Smooth muscle cell (in vitro differentiated cells): ENCODE measurements around the gene HBA1. TPM values are rescaled to one million over a fixed set of nuclear protein-coding genes. Genes with fewer than 3 reads are reported as not detected.
"Not testable (repeated sequence)": the region's sequence is repeated elsewhere in the genome, so short reads cannot be mapped to it uniquely, and the experiment has no call there.

Experiments
- DNase-seq: peaks from one replicate; lab custom pipeline; 2025; ENCODE audit not compliant: unreplicated experiment; lab: John Stamatoyannopoulos, UW
- H2AFZ ChIP-seq: fragments of 200-600 bp; sonication (generic); 2 replicates; pipeline ENCODE4 v1.6.0; 2016; ENCODE audit warnings: antibody characterized with exemption, low read depth, mild to moderate bottlenecking
- H3F3A ChIP-seq: fragments of 200-600 bp; sonication (generic); 2 replicates; pipeline ENCODE4 v1.6.0; 2017; ENCODE audit warnings: antibody characterized with exemption, low read depth
- H3K27ac ChIP-seq: fragments of 200-600 bp; sonication (generic); 2 replicates; pipeline ENCODE4 v1.5.1; 2016; ENCODE audit warnings: low read depth, mild to moderate bottlenecking
- H3K27me3 ChIP-seq: fragments of 200-600 bp; sonication (generic); 2 replicates; pipeline ENCODE4 v1.6.1; 2016; ENCODE audit warnings: low read depth, mild to moderate bottlenecking
- H3K36me3 ChIP-seq: fragments of 200-600 bp; sonication (generic); 2 replicates; pipeline ENCODE4 v1.5.1; 2016; ENCODE audit warnings: low read depth
- H3K4me1 ChIP-seq: fragments of 200-600 bp; sonication (generic); 2 replicates; pipeline ENCODE4 v1.5.1; 2016; ENCODE audit warnings: low read depth
- H3K4me2 ChIP-seq: fragments of 200-600 bp; sonication (generic); 2 replicates; pipeline ENCODE4 v1.6.0; 2016; ENCODE audit warnings: mild to moderate bottlenecking
- H3K4me3 ChIP-seq: fragments of 200-600 bp; sonication (generic); 2 replicates; pipeline ENCODE4 v1.5.1; 2016; ENCODE audit warnings: mild to moderate bottlenecking
- H3K79me2 ChIP-seq: fragments of 200-600 bp; sonication (generic); 2 replicates; pipeline ENCODE4 v1.6.0; 2016; ENCODE audit warnings: low read depth, mild to moderate bottlenecking
- H3K9ac ChIP-seq: fragments of 200-600 bp; sonication (generic); 2 replicates; pipeline ENCODE4 v1.6.0; 2016; ENCODE audit warnings: low read depth
- H3K9me3 ChIP-seq: fragments of 200-600 bp; sonication (generic); replicated peaks from 2 replicates; pipeline ENCODE4 v1.5.1; 2016; ENCODE audit warnings: low read depth
- H4K20me1 ChIP-seq: fragments of 200-600 bp; sonication (generic); 2 replicates; pipeline ENCODE4 v1.6.0; 2016; ENCODE audit warnings: low read depth
- WGBS: methylation state at CpG from one replicate; pipeline ENCODE4 v1.1.7; 2016; ENCODE audit warnings: low lambda C conversion rate; 5-methylcytosine and 5-hydroxymethylcytosine counted together
- polyA plus RNA-seq: library from polyadenylated mRNA; unstranded; fragments of >200 nt; fragmentation: Nextera tagmentation; extraction: Ambion mirVana; gene quantifications from 2 replicates; pipeline ENCODE4 v1.2.1, GENCODE V29; 2016
- total RNA-seq: library from RNA; depleted of rRNA; stranded (reverse); fragments of >200 nt; gene quantifications from 2 replicates; pipeline ENCODE4 v1.2.3, GENCODE V29; 2014
- TF ChIP-seq, protein P1 (sequence below): fragments of 200-600 bp; sonication (generic); IDR thresholded peaks from 2 replicates; pipeline ENCODE4 v1.5.1; 2017; ENCODE audit warnings: borderline replicate concordance, mild to moderate bottlenecking, antibody characterized with exemption; ENCODE audit not compliant: insufficient read depth, poor library complexity, severe bottlenecking

HBA1 gene
- total and polyA plus RNA-seq, 2 experiments from 2014 or later, result not detected

DNA sequence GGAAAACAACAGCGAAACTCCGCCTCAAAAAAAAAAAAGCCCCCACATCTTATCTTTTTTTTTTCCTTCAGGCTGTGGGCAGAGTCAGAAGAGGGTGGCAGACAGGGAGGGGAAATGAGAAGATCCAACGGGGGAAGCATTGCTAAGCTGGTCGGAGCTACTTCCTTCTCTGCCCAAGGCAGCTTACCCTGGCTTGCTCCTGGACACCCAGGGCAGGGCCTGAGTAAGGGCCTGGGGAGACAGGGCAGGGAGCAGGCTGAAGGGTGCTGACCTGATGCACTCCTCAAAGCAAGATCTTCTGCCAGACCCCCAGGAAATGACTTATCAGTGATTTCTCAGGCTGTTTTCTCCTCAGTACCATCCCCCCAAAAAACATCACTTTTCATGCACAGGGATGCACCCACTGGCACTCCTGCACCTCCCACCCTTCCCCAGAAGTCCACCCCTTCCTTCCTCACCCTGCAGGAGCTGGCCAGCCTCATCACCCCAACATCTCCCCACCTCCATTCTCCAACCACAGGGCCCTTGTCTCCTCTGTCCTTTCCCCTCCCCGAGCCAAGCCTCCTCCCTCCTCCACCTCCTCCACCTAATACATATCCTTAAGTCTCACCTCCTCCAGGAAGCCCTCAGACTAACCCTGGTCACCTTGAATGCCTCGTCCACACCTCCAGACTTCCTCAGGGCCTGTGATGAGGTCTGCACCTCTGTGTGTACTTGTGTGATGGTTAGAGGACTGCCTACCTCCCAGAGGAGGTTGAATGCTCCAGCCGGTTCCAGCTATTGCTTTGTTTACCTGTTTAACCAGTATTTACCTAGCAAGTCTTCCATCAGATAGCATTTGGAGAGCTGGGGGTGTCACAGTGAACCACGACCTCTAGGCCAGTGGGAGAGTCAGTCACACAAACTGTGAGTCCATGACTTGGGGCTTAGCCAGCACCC is 1.2 kb upstream of the HBA1 start:
- Histone ChIP-seq H3K79me2 (no peaks in the 10 kb centered on the region), H3K9me3 (no peaks in the 10 kb centered on the region), H3K27ac (no peak overlapping the region), H3K4me2 (no peak overlapping the region), H3K9ac (no peak overlapping the region), H3K4me3 (no peak overlapping the region), H3K4me1 (no peaks in the 10 kb centered on the region), H3F3A (no peaks in the 10 kb centered on the region), H4K20me1 (no peaks in the 10 kb centered on the region), H3K27me3 (peaks cover 72% of the 10 kb centered on the region), H2AFZ (no peak overlapping the region), H3K36me3 (no peaks in the 10 kb centered on the region)
- TF ChIP-seq, protein P1, sequence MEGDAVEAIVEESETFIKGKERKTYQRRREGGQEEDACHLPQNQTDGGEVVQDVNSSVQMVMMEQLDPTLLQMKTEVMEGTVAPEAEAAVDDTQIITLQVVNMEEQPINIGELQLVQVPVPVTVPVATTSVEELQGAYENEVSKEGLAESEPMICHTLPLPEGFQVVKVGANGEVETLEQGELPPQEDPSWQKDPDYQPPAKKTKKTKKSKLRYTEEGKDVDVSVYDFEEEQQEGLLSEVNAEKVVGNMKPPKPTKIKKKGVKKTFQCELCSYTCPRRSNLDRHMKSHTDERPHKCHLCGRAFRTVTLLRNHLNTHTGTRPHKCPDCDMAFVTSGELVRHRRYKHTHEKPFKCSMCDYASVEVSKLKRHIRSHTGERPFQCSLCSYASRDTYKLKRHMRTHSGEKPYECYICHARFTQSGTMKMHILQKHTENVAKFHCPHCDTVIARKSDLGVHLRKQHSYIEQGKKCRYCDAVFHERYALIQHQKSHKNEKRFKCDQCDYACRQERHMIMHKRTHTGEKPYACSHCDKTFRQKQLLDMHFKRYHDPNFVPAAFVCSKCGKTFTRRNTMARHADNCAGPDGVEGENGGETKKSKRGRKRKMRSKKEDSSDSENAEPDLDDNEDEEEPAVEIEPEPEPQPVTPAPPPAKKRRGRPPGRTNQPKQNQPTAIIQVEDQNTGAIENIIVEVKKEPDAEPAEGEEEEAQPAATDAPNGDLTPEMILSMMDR, result no peak
- DNase-seq, result no peak
- WGBS, result 68% methylated on average over 6 of the region's 8 CpGs

DNA sequence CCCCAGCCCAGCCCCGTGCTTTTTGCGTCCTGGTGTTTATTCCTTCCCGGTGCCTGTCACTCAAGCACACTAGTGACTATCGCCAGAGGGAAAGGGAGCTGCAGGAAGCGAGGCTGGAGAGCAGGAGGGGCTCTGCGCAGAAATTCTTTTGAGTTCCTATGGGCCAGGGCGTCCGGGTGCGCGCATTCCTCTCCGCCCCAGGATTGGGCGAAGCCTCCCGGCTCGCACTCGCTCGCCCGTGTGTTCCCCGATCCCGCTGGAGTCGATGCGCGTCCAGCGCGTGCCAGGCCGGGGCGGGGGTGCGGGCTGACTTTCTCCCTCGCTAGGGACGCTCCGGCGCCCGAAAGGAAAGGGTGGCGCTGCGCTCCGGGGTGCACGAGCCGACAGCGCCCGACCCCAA is 474 bp upstream of the HBA1 start:
- 4% methylated on average over 27 of the region's 39 CpGs for WGBS

DNA sequence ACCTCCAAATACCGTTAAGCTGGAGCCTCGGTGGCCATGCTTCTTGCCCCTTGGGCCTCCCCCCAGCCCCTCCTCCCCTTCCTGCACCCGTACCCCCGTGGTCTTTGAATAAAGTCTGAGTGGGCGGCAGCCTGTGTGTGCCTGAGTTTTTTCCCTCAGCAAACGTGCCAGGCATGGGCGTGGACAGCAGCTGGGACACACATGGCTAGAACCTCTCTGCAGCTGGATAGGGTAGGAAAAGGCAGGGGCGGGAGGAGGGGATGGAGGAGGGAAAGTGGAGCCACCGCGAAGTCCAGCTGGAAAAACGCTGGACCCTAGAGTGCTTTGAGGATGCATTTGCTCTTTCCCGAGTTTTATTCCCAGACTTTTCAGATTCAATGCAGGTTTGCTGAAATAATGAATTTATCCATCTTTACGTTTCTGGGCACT is 928 bp downstream of the HBA1 start:
- Histone ChIP-seq H3K9me3 (no peaks in the 10 kb centered on the region), H3K27me3 (peaks cover 61% of the 10 kb centered on the region)
- DNase-seq, result no peak

More for the DNA sequence above, 474 bp upstream of the HBA1 start:
- H3K27me3 ChIP-seq, result peaks cover 70% of the 10 kb centered on the region
- not testable (repeated sequence) for H3K36me3 ChIP-seq, H3K9ac ChIP-seq, H3K79me2 ChIP-seq, DNase-seq, H3K4me3 ChIP-seq, H3F3A ChIP-seq, H3K27ac ChIP-seq, H2AFZ ChIP-seq, H3K4me1 ChIP-seq, H3K9me3 ChIP-seq, H4K20me1 ChIP-seq, H3K4me2 ChIP-seq

DNA sequence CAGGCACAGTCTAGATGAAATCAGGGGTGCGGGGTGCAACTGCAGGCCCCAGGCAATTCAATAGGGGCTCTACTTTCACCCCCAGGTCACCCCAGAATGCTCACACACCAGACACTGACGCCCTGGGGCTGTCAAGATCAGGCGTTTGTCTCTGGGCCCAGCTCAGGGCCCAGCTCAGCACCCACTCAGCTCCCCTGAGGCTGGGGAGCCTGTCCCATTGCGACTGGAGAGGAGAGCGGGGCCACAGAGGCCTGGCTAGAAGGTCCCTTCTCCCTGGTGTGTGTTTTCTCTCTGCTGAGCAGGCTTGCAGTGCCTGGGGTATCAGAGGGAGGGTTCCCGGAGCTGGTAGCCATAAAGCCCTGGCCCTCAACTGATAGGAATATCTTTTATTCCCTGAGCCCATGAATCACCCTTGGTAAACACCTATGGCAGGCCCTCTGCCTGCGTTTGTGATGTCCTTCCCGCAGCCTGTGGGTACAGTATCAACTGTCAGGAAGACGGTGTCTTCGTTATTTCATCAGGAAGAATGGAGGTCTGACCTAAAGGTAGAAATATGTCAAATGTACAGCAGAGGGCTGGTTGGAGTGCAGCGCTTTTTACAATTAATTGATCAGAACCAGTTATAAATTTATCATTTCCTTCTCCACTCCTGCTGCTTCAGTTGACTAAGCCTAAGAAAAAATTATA is 1.6 kb downstream of the HBA1 start:
- Histone ChIP-seq H3K4me1 (peaks cover 9% of the 10 kb centered on the region), H3K9ac (no peak overlapping the region), H3K9me3 (no peaks in the 10 kb centered on the region), H3F3A (no peaks in the 10 kb centered on the region), H3K27me3 (peaks cover 61% of the 10 kb centered on the region), H3K4me3 (no peak overlapping the region), H3K36me3 (no peaks in the 10 kb centered on the region), H3K27ac (no peak overlapping the region), H4K20me1 (peaks cover 14% of the 10 kb centered on the region), H3K79me2 (no peaks in the 10 kb centered on the region), H2AFZ (no peak overlapping the region), H3K4me2 (no peak overlapping the region)
- TF ChIP-seq, protein P1, result no peak
- WGBS, result 82% methylated on average over 11 of the region's 11 CpGs
- DNase-seq, result no peak

More for the DNA sequence above, 928 bp downstream of the HBA1 start:
- H3K4me1 ChIP-seq, result peaks cover 9% of the 10 kb centered on the region
- TF ChIP-seq, protein P1, result no peak
- H3K36me3 ChIP-seq, result no peaks in the 10 kb centered on the region
- H3F3A ChIP-seq, result no peaks in the 10 kb centered on the region
- H3K79me2 ChIP-seq, result no peaks in the 10 kb centered on the region
- no peak overlapping the region for H3K9ac ChIP-seq
- 26% methylated on average over 12 of the region's 13 CpGs for WGBS
- no peak overlapping the region for H3K4me3 ChIP-seq
- H3K4me2 ChIP-seq, result no peak overlapping the region
- H2AFZ ChIP-seq, result no peak overlapping the region
- no peak overlapping the region for H3K27ac ChIP-seq
- H4K20me1 ChIP-seq, result peaks cover 10% of the 10 kb centered on the region
